PFSK-1 (cell line): ENCODE data around the gene OPCML.

ENCODE experiments used
- FOXP2 ChIP-seq: optimal IDR thresholded peaks from 2 replicates; pipeline ENCODE3; 2011; ENCODE audit warnings: borderline replicate concordance, control low read depth, inconsistent platforms; ENCODE audit not compliant: insufficient read depth; ENCODE audit errors: extremely low read length, extremely low read depth
- POLR2AphosphoS5 ChIP-seq: IDR thresholded peaks from 2 replicates; pipeline ENCODE4 v1.6.1; 2012; ENCODE audit warnings: low read depth, mild to moderate bottlenecking, control low read depth, low read length, moderate library complexity
- SIN3A ChIP-seq: IDR thresholded peaks from 2 replicates; pipeline ENCODE4 v1.6.1; 2012; ENCODE audit warnings: mild to moderate bottlenecking, low read length, moderate library complexity, borderline replicate concordance; ENCODE audit not compliant: insufficient read depth
- TAF1 ChIP-seq: IDR thresholded peaks from 2 replicates; pipeline ENCODE4 v1.6.1; 2012; ENCODE audit warnings: low read length, control low read depth, borderline replicate concordance; ENCODE audit not compliant: insufficient read depth
- TF ChIP-seq, protein P1 (sequence below), 2 experiments: IDR thresholded peaks; 2 replicates each; pipeline versions ENCODE4 v1.6.1 to v1.8.0; 2011 to 2012; ENCODE audit warnings: low read depth in 2 of 2, low read length in 2 of 2, control low read depth in 1 of 2, inconsistent platforms in 1 of 2, mild to moderate bottlenecking in 1 of 2, moderate library complexity in 1 of 2; ENCODE audit not compliant: insufficient read depth in 1 of 2

Gene OPCML

DNA sequence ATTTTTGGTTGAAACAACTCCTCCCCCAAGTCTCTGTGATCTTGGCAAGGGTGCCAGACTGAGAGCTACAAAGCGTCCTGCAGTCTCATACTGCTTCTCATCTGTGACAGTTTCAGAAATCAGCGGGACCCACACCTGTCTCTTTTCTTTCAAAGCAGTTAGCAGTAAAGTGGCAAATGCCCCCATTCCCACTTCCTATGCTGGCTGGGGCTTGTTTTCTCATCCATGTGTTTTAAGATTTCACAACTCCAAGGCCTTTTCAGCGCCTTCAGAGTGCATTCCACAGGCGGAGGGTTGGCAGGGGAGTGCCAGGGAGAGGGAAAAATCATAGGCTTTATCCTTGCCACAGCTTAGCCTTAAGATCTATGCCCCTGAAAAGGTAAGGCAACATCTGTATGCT lies 493.5 kb downstream of the OPCML start:
- TF ChIP-seq TAF1 (no peak), FOXP2 (no peak), POLR2AphosphoS5 (no peak), SIN3A (no peak)
- TF ChIP-seq, protein P1, sequence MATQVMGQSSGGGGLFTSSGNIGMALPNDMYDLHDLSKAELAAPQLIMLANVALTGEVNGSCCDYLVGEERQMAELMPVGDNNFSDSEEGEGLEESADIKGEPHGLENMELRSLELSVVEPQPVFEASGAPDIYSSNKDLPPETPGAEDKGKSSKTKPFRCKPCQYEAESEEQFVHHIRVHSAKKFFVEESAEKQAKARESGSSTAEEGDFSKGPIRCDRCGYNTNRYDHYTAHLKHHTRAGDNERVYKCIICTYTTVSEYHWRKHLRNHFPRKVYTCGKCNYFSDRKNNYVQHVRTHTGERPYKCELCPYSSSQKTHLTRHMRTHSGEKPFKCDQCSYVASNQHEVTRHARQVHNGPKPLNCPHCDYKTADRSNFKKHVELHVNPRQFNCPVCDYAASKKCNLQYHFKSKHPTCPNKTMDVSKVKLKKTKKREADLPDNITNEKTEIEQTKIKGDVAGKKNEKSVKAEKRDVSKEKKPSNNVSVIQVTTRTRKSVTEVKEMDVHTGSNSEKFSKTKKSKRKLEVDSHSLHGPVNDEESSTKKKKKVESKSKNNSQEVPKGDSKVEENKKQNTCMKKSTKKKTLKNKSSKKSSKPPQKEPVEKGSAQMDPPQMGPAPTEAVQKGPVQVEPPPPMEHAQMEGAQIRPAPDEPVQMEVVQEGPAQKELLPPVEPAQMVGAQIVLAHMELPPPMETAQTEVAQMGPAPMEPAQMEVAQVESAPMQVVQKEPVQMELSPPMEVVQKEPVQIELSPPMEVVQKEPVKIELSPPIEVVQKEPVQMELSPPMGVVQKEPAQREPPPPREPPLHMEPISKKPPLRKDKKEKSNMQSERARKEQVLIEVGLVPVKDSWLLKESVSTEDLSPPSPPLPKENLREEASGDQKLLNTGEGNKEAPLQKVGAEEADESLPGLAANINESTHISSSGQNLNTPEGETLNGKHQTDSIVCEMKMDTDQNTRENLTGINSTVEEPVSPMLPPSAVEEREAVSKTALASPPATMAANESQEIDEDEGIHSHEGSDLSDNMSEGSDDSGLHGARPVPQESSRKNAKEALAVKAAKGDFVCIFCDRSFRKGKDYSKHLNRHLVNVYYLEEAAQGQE (IDR thresholded peaks at IDR 0.05; ENCODE audit: insufficient read depth in 1 of 2, low read depth in 2 of 2, low read length in 2 of 2), result no peak

DNA sequence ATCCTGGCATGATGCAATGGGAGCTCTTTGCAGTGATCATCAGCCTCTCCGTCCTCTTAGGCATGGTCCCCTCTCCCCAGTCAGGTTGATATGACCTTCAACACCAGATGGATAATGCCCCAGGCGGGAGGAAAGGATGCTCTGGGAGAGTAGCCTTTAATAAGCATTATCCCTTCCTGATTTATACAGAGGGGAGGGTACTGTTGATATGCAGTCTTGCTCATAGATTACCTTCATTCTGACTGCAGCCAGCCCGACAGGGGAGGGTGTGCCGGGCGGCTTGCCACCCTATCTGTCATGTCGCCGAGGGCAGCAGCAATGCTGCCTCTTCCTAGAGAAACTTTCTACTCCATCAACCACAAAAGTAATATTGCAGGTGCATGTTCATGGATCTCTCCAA lies 497.4 kb downstream of the OPCML start:
- TF ChIP-seq SIN3A (no peak), FOXP2 (no peak), TAF1 (no peak), POLR2AphosphoS5 (no peak)
- TF ChIP-seq, protein P1 (IDR thresholded peaks at IDR 0.05; ENCODE audit: insufficient read depth in 1 of 2, low read depth in 2 of 2, low read length in 2 of 2), result no peak

DNA sequence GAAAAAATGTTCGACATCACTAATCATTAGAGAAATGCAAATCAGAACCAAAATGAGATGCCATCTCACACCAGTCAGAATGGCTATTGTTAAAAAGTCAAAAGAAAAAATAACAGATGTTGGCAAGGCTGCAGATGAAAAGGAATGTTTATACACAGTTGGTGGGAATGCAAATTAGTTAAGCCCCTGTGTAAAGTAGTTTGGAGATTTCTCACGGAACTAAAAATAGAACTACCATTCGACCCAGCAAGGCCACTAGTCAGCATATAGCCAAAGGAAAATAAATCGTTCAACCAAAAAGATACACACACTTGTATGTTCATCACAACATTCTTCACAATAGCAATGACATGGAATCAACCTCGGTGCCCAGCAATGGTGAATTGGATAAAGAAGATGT lies 503.2 kb downstream of the OPCML start:
- TF ChIP-seq POLR2AphosphoS5, result no peak

DNA sequence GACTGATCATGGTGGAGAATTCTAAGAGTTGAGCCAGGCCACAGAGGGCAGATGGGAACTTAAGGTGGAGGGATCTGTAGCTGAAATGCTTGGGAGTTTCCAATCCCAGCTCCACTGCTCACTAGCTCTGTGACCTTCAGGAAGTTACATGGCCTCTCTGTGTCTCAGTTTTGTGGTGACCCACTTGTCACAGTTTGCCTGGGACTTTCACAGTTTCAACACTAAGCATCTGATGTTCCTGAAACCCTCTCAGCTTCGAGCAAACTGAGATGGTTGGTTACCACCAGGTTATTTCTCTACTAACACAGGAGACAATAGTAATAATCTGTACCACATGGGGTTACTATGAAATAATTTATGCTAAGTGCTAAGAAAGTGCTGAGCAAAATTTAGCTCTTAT lies 505.3 kb downstream of the OPCML start:
- TF ChIP-seq SIN3A (no peak), POLR2AphosphoS5 (no peak)
- TF ChIP-seq, protein P1 (IDR thresholded peaks at IDR 0.05; ENCODE audit: insufficient read depth in 1 of 2, low read depth in 2 of 2, low read length in 2 of 2), result no peak

DNA sequence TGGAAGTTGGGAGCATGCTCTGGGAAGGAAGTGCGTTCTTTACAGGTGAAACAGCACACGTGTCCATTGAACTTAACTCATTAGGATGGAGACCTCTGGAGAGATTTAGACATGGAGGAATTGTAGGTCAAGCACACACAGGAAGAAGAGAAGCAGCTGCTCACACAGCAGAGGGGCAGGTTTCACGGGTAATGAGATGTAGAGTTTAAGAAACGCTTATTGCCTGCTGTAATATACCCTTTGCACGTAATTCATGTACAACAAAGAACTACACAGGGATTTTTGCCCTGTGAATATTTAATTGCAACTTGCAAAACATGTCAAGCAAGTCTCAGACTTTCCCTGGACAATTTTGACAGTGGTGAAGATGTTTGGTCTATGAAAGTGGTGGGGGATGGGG lies 508.0 kb downstream of the OPCML start:
- TF ChIP-seq FOXP2, result no peak
- TF ChIP-seq TAF1, result no peak
- no peak for TF ChIP-seq SIN3A
- TF ChIP-seq POLR2AphosphoS5, result no peak
- TF ChIP-seq, protein P1 (IDR thresholded peaks at IDR 0.05; ENCODE audit: insufficient read depth in 1 of 2, low read depth in 2 of 2, low read length in 2 of 2), result no peak

DNA sequence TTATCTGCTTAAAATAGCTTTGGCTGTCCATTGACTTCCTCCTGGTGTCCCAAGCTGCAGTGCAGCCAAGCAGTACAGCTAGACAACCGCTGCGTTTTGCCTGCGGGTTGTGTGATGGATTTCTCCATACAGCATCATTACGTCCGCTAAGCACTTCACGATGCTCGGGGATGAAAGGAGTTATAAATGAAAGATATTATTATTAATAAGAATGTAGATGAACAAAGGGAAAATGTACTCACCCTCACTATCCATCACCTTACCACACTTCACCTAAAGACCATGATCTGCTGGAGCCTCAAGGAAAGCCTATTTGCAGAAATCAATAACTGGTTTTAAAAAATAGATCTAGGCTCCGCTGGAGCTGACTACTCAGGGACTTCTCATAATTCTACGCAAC lies 509.1 kb downstream of the OPCML start:
- TF ChIP-seq POLR2AphosphoS5, result no peak
- TF ChIP-seq SIN3A, result no peak
- TF ChIP-seq, protein P1 (IDR thresholded peaks at IDR 0.05; ENCODE audit: insufficient read depth in 1 of 2, low read depth in 2 of 2, low read length in 2 of 2), result no peak
- TF ChIP-seq FOXP2, result no peak
- no peak for TF ChIP-seq TAF1
